ENCODE measurements around the gene SLAMF8. TPM values are rescaled to one million over a fixed set of nuclear protein-coding genes. Genes with fewer than 3 reads are reported as not detected.

Gene SLAMF8
- total RNA-seq, 1 experiment from 2014 or later, result not detected

GRCh38 chr1:159780583-159781582 is 45.8 kb upstream of the SLAMF8 start, which contains the start of gene DUSP23 (continued):
- TF ChIP-seq, protein P1, sequence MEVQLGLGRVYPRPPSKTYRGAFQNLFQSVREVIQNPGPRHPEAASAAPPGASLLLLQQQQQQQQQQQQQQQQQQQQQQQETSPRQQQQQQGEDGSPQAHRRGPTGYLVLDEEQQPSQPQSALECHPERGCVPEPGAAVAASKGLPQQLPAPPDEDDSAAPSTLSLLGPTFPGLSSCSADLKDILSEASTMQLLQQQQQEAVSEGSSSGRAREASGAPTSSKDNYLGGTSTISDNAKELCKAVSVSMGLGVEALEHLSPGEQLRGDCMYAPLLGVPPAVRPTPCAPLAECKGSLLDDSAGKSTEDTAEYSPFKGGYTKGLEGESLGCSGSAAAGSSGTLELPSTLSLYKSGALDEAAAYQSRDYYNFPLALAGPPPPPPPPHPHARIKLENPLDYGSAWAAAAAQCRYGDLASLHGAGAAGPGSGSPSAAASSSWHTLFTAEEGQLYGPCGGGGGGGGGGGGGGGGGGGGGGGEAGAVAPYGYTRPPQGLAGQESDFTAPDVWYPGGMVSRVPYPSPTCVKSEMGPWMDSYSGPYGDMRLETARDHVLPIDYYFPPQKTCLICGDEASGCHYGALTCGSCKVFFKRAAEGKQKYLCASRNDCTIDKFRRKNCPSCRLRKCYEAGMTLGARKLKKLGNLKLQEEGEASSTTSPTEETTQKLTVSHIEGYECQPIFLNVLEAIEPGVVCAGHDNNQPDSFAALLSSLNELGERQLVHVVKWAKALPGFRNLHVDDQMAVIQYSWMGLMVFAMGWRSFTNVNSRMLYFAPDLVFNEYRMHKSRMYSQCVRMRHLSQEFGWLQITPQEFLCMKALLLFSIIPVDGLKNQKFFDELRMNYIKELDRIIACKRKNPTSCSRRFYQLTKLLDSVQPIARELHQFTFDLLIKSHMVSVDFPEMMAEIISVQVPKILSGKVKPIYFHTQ (CRISPR knock-in tag; IDR thresholded peaks at IDR 0.05), result no peak
- TF ChIP-seq ARID4B (CRISPR knock-in tag; IDR thresholded peaks at IDR 0.05; ENCODE audit: borderline replicate concordance) (peak; percentile 98), SP1 (CRISPR knock-in tag; conservative IDR thresholded peaks at IDR 0.05) (peak; percentile 95), CREM (CRISPR knock-in tag; IDR thresholded peaks at IDR 0.05) (peak; percentile 37), JAZF1 (CRISPR knock-in tag; IDR thresholded peaks at IDR 0.05) (no peak), ELF4 (CRISPR knock-in tag; IDR thresholded peaks at IDR 0.05; ENCODE audit: low read depth) (no peak), NR2C2 (CRISPR knock-in tag; IDR thresholded peaks at IDR 0.05) (no peak; the same call in 1 of the 2 replicates), TP53 (CRISPR knock-in tag; IDR thresholded peaks at IDR 0.05) (peak; percentile 96), ZNF121 (CRISPR knock-in tag; IDR thresholded peaks at IDR 0.05) (no peak), ZBTB21 (CRISPR knock-in tag; IDR thresholded peaks at IDR 0.05; ENCODE audit: borderline replicate concordance) (peak; percentile 85), IRF2 (CRISPR knock-in tag; IDR thresholded peaks at IDR 0.05; ENCODE audit: borderline replicate concordance, low read depth) (no peak; the same call in 1 of the 2 replicates), ZNF416 (CRISPR knock-in tag; IDR thresholded peaks at IDR 0.05) (peak; percentile 28; the same call in 1 of the 2 replicates), FOXK1 (CRISPR knock-in tag; IDR thresholded peaks at IDR 0.05) (peak; percentile 52), KAT7 (CRISPR knock-in tag; IDR thresholded peaks at IDR 0.05; ENCODE audit: borderline replicate concordance) (0 out of 2 replicates have a peak, but pooled peaks have one; percentile 67), CBFB (CRISPR knock-in tag; IDR thresholded peaks at IDR 0.05; ENCODE audit: low read depth) (no peak), FOXJ3 (CRISPR knock-in tag; IDR thresholded peaks at IDR 0.05; ENCODE audit: borderline replicate concordance) (no peak), RORB (CRISPR knock-in tag; IDR thresholded peaks at IDR 0.05) (no peak), ZNF671 (CRISPR knock-in tag; IDR thresholded peaks at IDR 0.05) (no peak), MLX (CRISPR knock-in tag; IDR thresholded peaks at IDR 0.05) (no peak)
- TF ChIP-seq, protein P2, sequence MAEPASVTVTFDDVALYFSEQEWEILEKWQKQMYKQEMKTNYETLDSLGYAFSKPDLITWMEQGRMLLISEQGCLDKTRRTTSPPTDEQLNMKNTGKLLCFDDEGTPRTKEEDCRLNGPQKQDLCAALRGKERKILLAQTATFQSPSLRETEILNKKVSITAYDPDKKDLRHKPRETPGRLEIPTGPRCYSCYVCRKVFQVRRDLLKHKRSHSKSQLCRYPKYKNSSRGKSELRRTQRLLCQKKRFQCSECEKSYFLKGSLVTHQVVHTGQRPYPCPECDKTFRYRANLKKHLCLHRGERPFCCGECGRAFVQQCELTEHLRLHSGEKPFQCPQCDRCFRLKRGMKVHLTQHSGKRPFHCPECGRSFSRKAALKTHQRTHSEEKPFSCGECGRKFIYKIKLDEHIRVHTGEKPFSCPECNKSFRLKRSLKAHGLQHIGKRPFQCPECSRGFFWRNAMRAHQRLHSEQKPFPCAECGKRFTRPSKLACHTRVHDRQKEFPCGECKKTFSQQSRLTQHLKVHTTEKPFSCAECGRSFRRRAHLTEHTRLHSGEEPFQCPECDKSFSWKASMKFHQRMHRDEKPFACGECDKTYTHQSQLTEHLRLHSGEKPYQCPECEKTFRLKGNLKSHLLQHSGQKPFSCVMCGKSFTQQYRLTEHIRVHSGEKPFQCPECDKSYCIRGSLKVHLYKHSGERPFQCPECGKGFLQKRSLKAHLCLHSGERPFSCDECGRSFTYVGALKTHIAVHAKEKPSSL (CRISPR knock-in tag; conservative IDR thresholded peaks at IDR 0.05), result no peak
- TF ChIP-seq, protein P3, sequence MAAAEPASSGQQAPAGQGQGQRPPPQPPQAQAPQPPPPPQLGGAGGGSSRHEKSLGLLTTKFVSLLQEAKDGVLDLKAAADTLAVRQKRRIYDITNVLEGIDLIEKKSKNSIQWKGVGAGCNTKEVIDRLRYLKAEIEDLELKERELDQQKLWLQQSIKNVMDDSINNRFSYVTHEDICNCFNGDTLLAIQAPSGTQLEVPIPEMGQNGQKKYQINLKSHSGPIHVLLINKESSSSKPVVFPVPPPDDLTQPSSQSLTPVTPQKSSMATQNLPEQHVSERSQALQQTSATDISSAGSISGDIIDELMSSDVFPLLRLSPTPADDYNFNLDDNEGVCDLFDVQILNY (CRISPR knock-in tag; IDR thresholded peaks at IDR 0.05), result peak; percentile 56; the same call in 1 of the 2 replicates
- TF ChIP-seq, protein P4, sequence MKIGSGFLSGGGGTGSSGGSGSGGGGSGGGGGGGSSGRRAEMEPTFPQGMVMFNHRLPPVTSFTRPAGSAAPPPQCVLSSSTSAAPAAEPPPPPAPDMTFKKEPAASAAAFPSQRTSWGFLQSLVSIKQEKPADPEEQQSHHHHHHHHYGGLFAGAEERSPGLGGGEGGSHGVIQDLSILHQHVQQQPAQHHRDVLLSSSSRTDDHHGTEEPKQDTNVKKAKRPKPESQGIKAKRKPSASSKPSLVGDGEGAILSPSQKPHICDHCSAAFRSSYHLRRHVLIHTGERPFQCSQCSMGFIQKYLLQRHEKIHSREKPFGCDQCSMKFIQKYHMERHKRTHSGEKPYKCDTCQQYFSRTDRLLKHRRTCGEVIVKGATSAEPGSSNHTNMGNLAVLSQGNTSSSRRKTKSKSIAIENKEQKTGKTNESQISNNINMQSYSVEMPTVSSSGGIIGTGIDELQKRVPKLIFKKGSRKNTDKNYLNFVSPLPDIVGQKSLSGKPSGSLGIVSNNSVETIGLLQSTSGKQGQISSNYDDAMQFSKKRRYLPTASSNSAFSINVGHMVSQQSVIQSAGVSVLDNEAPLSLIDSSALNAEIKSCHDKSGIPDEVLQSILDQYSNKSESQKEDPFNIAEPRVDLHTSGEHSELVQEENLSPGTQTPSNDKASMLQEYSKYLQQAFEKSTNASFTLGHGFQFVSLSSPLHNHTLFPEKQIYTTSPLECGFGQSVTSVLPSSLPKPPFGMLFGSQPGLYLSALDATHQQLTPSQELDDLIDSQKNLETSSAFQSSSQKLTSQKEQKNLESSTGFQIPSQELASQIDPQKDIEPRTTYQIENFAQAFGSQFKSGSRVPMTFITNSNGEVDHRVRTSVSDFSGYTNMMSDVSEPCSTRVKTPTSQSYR (CRISPR knock-in tag; IDR thresholded peaks at IDR 0.05), result peak; percentile 88; the same call in 1 of the 2 replicates
- TF ChIP-seq, protein P5, sequence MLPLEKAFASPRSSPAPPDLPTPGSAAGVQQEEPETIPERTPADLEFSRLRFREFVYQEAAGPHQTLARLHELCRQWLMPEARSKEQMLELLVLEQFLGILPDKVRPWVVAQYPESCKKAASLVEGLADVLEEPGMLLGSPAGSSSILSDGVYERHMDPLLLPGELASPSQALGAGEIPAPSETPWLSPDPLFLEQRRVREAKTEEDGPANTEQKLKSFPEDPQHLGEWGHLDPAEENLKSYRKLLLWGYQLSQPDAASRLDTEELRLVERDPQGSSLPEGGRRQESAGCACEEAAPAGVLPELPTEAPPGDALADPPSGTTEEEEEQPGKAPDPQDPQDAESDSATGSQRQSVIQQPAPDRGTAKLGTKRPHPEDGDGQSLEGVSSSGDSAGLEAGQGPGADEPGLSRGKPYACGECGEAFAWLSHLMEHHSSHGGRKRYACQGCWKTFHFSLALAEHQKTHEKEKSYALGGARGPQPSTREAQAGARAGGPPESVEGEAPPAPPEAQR (CRISPR knock-in tag; IDR thresholded peaks at IDR 0.05), result no peak
